Heart left ventricle (tissue), 16 donors: ENCODE measurements around the gene TDRD9. TPM values are rescaled to one million over a fixed set of nuclear protein-coding genes. Genes with fewer than 3 reads are reported as not detected.

Experiments
- ATAC-seq, 4 donors: fragments of 200-7000 bp; cut with Tn5 transposase; one replicate each; pipeline ENCODE4 v1.9.1; 2020 to 2022; ENCODE audit warnings: moderate library complexity in 4 of 4, mild to moderate bottlenecking in 3 of 4, moderate number of reproducible peaks in 1 of 4
- DNase-seq, 5 donors: peaks; one replicate each; pipeline ENCODE4 v3.0.0-alpha.2; 2020
- H3K27ac ChIP-seq, 12 donors: fragments of 200-600 bp; sonication (generic) in 4 of 12; one replicate each; pipeline versions ENCODE4 v1.5.0 to v1.8.0; 2016 to 2022; ENCODE audit warnings: mild to moderate bottlenecking in 2 of 12
- H3K27me3 ChIP-seq, 9 donors: fragments of 200-600 bp; sonication (generic) in 2 of 9; one replicate each; pipeline versions ENCODE4 v1.5.1 to v1.8.0; 2016 to 2022; ENCODE audit warnings: mild to moderate bottlenecking in 3 of 9
- H3K36me3 ChIP-seq, 9 donors: fragments of 200-600 bp; sonication (generic) in 2 of 9; one replicate each; pipeline versions ENCODE4 v1.5.0 to v1.8.0; 2018 to 2022; ENCODE audit warnings: mild to moderate bottlenecking in 2 of 9
- H3K4me1 ChIP-seq, 12 donors: fragments of 200-600 bp; sonication (generic) in 4 of 12; one replicate each; pipeline versions ENCODE4 v1.5.0 to v1.8.0; 2016 to 2022; ENCODE audit warnings: mild to moderate bottlenecking in 3 of 12
- H3K4me3 ChIP-seq, 12 donors: fragments of 200-600 bp; sonication (generic) in 4 of 12; one replicate each; pipeline versions ENCODE4 v1.5.0 to v1.8.0; 2017 to 2022; ENCODE audit warnings: mild to moderate bottlenecking in 9 of 12, moderate library complexity in 4 of 12
- H3K9me3 ChIP-seq, 12 donors: fragments of 200-600 bp; sonication (generic) in 4 of 12; one replicate each; pipeline versions ENCODE4 v1.5.0 to v1.8.0; 2016 to 2022; ENCODE audit warnings: mild to moderate bottlenecking in 1 of 12
- POLR2A ChIP-seq, 2 donors: fragments of 450-650 bp; IDR thresholded peaks; one replicate each; pipeline ENCODE4 v1.6.1; 2017; ENCODE audit warnings: antibody characterized with exemption in 2 of 2, mild to moderate bottlenecking in 2 of 2, moderate library complexity in 2 of 2
- WGBS, 4 donors: extraction: QIAGEN DNeasy Blood & Tissue Kit in 2 of 4; methylation state at CpG; one replicate each; pipeline versions ENCODE4 v1.1.5 to v1.1.7; 2013 to 2018; 5-methylcytosine and 5-hydroxymethylcytosine counted together
- intact Hi-C, 10 donors: fragments of 100-400 bp; cut with DNase I; formaldehyde crosslinking; loops; one replicate each; pipeline versions ENCODE4 v1.11.1 to v1.14.2; 2022
- polyA plus RNA-seq, 2 donors: library from polyadenylated mRNA; stranded (reverse); fragments of 200-250 nt; gene quantifications; one replicate each; pipeline ENCODE4 v1.2.3, GENCODE V29; 2013
- total RNA-seq, 9 donors: library from RNA; depleted of rRNA in 2 of 9; stranded (reverse); fragments of >200 nt in 2 of 9; fragmentation: NEBNext Ultra II Directional in 3 of 9; extraction: Animal tissue kit (Norgen Biotek cat#: 25700) in 3 of 9; gene quantifications; one replicate each; pipeline versions ENCODE4 v1.1.0 to v1.2.4, GENCODE V29; 2016 to 2023
- TF ChIP-seq, protein P1 (sequence below), 12 donors: fragments of 200-600 bp; sonication (generic) in 4 of 12; IDR thresholded peaks; one replicate each; pipeline versions ENCODE4 v1.5.0 to v1.8.0; 2018 to 2022; ENCODE audit warnings: antibody characterized with exemption in 12 of 12, mild to moderate bottlenecking in 5 of 12
- donor health status: ischemic (EF 13 %, LVEDD 7.1; RV severe dilation, severe dysfunction).
- donor health status: healthy with polysubstance abuse.
- donor health status: DM: no; HTN: yes; CAD: no.
- donor health status: DM: no; HTN: no; CAD: no.
- donor health status: ischemic (EF 25% LVEDD 6.9; RV normal size, moderate dysfunction).
- donor health status: ischemic (EF 25% LVEDD 5.7; RV mildly dilated, moderate dysfunction).
- donor health status: healthy.
- donor health status: DM: yes; HTN: yes; CAD: no.
- donor health status: ischemic (EF 35%, LVEDD 5.7; RV mildly dilated, moderate dysfunction).
- donor health status: nonischemic (EF 11% LVEDD 7.7; RV severe dilation, severe dysfunction).
- donor health status: DM: yes; HTN: yes; CAD: no.
- donor health status: PGD.
- donor health status: ischemic (EF 29% LVEDD 5.4; RV normal size, mild dysfunction).
- donor health status: nonischemic (EF 23%, LVEDD 6.1; RV moderate dilation, normal function).

The TDRD9 gene
- total and polyA plus RNA-seq, 11 donors = 1.1 to 9.6 (median 2.1) TPM

DNA sequence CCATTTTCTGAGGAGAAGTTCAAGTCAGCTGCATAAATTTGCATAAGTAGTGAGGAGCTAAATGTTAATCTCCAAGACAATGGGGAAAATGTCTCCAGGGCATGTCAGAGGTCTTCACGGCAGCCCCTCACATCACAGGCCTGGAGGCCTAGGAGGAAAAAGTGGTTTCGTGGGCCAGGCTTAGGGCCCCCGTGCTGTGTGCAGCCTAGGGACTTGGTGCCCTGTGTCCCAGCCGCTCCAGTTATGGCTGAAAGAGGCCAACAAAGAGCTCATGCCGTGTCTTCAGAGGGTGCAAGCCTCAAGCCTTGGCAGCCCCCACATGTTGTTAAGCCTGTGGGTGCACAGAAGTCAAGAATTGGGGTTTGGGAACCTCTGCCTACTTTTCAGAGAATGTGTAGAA lies 55.9 kb downstream of the TDRD9 start:
- H3K27me3 ChIP-seq = no peaks in the 10 kb centered on the region
- no peak overlapping the region for H3K27ac ChIP-seq
- ATAC-seq = no peak
- WGBS, 4 donors = 77 to 89% (median 86%) methylated on average over 5 of the region's 5 CpGs
- peaks cover 0 to 8% (median 0%) of the 10 kb centered on the region in 12 donors for H3K9me3 ChIP-seq
- H3K4me1 ChIP-seq = no peaks in the 10 kb centered on the region
- no peak for DNase-seq
- TF ChIP-seq, protein P1, sequence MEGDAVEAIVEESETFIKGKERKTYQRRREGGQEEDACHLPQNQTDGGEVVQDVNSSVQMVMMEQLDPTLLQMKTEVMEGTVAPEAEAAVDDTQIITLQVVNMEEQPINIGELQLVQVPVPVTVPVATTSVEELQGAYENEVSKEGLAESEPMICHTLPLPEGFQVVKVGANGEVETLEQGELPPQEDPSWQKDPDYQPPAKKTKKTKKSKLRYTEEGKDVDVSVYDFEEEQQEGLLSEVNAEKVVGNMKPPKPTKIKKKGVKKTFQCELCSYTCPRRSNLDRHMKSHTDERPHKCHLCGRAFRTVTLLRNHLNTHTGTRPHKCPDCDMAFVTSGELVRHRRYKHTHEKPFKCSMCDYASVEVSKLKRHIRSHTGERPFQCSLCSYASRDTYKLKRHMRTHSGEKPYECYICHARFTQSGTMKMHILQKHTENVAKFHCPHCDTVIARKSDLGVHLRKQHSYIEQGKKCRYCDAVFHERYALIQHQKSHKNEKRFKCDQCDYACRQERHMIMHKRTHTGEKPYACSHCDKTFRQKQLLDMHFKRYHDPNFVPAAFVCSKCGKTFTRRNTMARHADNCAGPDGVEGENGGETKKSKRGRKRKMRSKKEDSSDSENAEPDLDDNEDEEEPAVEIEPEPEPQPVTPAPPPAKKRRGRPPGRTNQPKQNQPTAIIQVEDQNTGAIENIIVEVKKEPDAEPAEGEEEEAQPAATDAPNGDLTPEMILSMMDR (IDR thresholded peaks at IDR 0.05) = no peak
- H3K4me3 ChIP-seq = no peak overlapping the region
- H3K36me3 ChIP-seq = no peaks in the 10 kb centered on the region
- intact Hi-C loops = loop anchor here in 6 of 10 donors (5.0 to 10.0 kb wide), 6 partner anchors 79 to 412 kb away; no protein-coding TSS in a partner anchor

DNA sequence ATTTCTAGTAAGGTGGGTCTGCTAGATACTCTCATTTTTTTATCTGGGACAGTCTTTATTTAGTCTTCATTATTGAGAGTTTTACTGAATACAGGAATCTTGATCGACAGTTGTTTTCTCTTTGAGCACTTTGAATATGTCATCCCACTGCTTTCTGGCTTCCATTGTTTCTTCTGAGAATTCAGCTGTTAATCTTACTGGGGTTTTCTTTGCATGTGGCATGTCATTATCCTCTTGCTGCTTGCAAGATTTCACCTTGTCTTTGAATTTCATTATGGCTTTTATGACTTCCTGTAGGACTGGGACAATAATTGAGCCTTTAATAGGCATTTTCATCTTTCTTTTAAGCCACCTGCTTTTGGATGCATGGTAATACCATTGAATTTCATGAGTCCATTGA lies 60.8 kb downstream of the TDRD9 start:
- Histone ChIP-seq H3K36me3 (no peaks in the 10 kb centered on the region), H3K9me3 (peaks cover 0 to 9% (median 0%) of the 10 kb centered on the region in 12 donors), H3K27ac (no peak overlapping the region), H3K4me3 (no peak overlapping the region), H3K4me1 (no peaks in the 10 kb centered on the region), H3K27me3 (peaks cover 0 to 6% (median 0%) of the 10 kb centered on the region in 9 donors)
- intact Hi-C loops = loop anchor here in 4 of 10 donors (5.0 to 10.0 kb wide), 4 partner anchors 84 to 414 kb away; no protein-coding TSS in a partner anchor
- TF ChIP-seq, protein P1 (IDR thresholded peaks at IDR 0.05) = no peak
- TF ChIP-seq POLR2A (IDR thresholded peaks at IDR 0.05) = no peak
- DNase-seq (no peak), ATAC-seq (no peak)
- WGBS, 4 donors = 89 to 96% (median 95%) methylated on average over 1 of the region's 1 CpG

DNA sequence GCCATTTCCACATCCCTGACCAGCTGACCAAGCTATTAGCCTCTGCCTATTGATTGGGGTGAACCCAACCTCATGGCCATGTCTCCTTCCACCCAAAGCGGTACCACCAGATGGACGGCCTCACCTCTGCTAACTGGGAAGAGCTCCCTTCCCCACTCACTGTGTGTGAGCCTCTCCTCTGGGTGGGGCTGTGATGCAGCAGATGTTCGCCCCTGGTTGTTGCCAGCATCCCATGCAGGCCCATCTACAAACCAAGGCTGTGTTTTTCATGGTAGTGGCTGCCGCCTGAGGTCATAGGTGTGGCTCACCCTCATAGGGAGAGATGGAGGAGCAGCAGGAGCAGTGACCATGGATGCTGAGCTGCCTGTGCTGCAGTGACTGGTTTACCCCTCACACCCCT lies 61.7 kb downstream of the TDRD9 start:
- Histone ChIP-seq H3K4me3 (no peak overlapping the region), H3K9me3 (peaks cover 0 to 9% (median 0%) of the 10 kb centered on the region in 12 donors), H3K27me3 (peaks cover 0 to 9% (median 0%) of the 10 kb centered on the region in 9 donors), H3K36me3 (no peaks in the 10 kb centered on the region), H3K27ac (no peak overlapping the region), H3K4me1 (no peaks in the 10 kb centered on the region)
- no peak for DNase-seq
- no peak for ATAC-seq
- WGBS, 4 donors = 94 to 96% (median 96%) methylated on average over 4 of the region's 4 CpGs
- intact Hi-C loops = loop anchor here in 4 of 10 donors (5.0 to 10.0 kb wide), 4 partner anchors 85 to 415 kb away; no protein-coding TSS in a partner anchor
- TF ChIP-seq, protein P1 (IDR thresholded peaks at IDR 0.05) = no peak
- TF ChIP-seq POLR2A (IDR thresholded peaks at IDR 0.05) = no peak

DNA sequence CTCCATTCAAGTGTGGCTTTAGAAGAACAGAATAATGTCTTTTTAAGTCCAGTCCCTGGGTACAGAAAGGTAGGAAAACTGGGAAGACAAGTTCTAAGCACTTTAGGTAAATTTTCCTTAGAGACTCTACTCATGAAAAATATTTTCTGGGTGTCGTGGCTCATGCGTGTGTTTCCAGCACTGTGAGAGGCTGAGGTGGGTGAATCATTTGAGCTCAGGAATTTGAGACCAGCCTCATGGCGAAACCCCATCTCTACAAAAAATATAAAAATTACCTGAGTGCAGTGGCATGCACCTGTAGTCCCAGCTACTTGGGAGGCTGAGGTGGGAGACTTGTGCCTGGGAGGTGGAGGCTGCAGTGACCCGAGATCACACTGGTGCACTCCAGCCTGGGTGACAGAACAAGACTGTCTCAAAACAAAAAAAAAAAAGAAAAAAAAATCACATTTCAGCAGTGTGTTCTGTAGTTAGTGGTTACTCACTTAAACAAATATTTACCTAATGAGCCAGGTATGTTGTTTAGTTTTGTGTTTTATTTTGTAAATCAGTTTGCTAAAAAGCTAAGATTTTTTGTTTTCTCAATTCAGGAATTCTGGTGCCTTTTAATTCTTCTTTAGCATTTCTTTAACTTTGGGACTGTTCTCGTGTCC lies 66.4 kb downstream of the TDRD9 start:
- Histone ChIP-seq H3K4me1 (no peaks in the 10 kb centered on the region), H3K9me3 (no peaks in the 10 kb centered on the region), H3K27me3 (peaks cover 0 to 9% (median 0%) of the 10 kb centered on the region in 9 donors), H3K36me3 (no peaks in the 10 kb centered on the region), H3K27ac (no peak overlapping the region), H3K4me3 (no peak overlapping the region)
- WGBS, 4 donors = 82 to 85% (median 84%) methylated on average over 5 of the region's 5 CpGs
- TF ChIP-seq, protein P1 (IDR thresholded peaks at IDR 0.05) = no peak
- no peak for TF ChIP-seq POLR2A (IDR thresholded peaks at IDR 0.05)
- ATAC-seq (no peak), DNase-seq (no peak)
- intact Hi-C loops = no loop called here
